HCT116 (cell line): Measurements from ENCODE around the gene SCT. TPM values are rescaled to one million over a fixed set of nuclear protein-coding genes. Genes with fewer than 3 reads are reported as not detected.

Experiments
- ATAC-seq: fragments of 200-7000 bp; cut with Tn5 transposase; 2 replicates; pipeline ENCODE4 v1.9.1; 2020; ENCODE audit warnings: mild to moderate bottlenecking, moderate library complexity
- Bru-seq: library from RNA; stranded (reverse); fragments of 400-500 nt; gene quantifications from one replicate; lab custom pipeline; 2021; lab: Mats Ljungman, UMichigan
- BruChase-seq, 2 experiments: library from RNA; stranded (reverse); fragments of 400-500 nt; gene quantifications; one replicate each; lab custom pipeline; 2021; lab: Mats Ljungman, UMichigan
- BruUV-seq: library from RNA; stranded (reverse); fragments of 400-500 nt; replicated peaks from 2 replicates; lab custom pipeline; 2021; lab: Mats Ljungman, UMichigan
- CTCF ChIA-PET: fragments of 300-600 bp; sonication (Branson Sonifier 250); formaldehyde crosslinking; loops from one replicate; lab custom pipeline; 2021; ENCODE audit warnings: antibody characterized with exemption; lab: Charles Lee
- POLR2A ChIA-PET: fragments of 300-600, 350-600 bp; sonication (Branson Sonifier 250); formaldehyde crosslinking; loops from one replicate; lab custom pipeline; 2021; ENCODE audit warnings: antibody characterized with exemption; lab: Charles Lee
- RAD21 ChIA-PET, 2 experiments: fragments of 300-600 bp; sonication (Branson Sonifier 250); formaldehyde crosslinking; loops; one replicate each; lab custom pipeline; 2023; ENCODE audit warnings: low total read pairs in 2 of 2; ENCODE audit not compliant: uncharacterized antibody in 2 of 2, unreplicated experiment in 2 of 2, low non-redundant PET in 1 of 2; lab: Charles Lee
- DNase-seq: peaks from one replicate; pipeline ENCODE4 v3.0.0-alpha.2; 2010; ENCODE audit warnings: low read depth, low spot score
- H2AFZ ChIP-seq: fragments of 200-600 bp; shearing (Covaris generic), sonication (generic); 2 replicates; pipeline ENCODE4 v1.6.1; 2017; ENCODE audit warnings: low read depth, mixed run types, mixed read lengths, antibody characterized with exemption, low read length; ENCODE audit not compliant: poor library complexity, severe bottlenecking
- H3K27ac ChIP-seq: 2 replicates; pipeline ENCODE4 v1.5.1; 2012; ENCODE audit warnings: low read depth, low read length
- H3K27me3 ChIP-seq: fragments of 200-600 bp; sonication (generic); 2 replicates; pipeline ENCODE4 v1.6.1; 2016; ENCODE audit warnings: mixed run types, low read length, mixed read lengths; ENCODE audit not compliant: insufficient read depth
- H3K36me3 ChIP-seq, 2 experiments: fragments of 200-500 bp in 1 of 2; fragments of 200-600 bp in 1 of 2; sonication (Bioruptor generic) in 1 of 2; sonication (generic) in 1 of 2; 2 replicates each; pipeline versions ENCODE4 v1.5.1 to v1.6.1; 2014 to 2016; ENCODE audit warnings: low read length in 2 of 2, inconsistent platforms in 1 of 2, mixed read lengths in 1 of 2, mixed run types in 1 of 2; ENCODE audit not compliant: insufficient read depth in 2 of 2, control insufficient read depth in 1 of 2
- H3K4me1 ChIP-seq, 2 experiments: fragments of 200-600 bp in 1 of 2; sonication (generic) in 1 of 2; 2 replicates each; pipeline versions ENCODE4 v1.5.1 to v1.6.1; 2012 to 2017; ENCODE audit warnings: low read length in 2 of 2, inconsistent platforms in 1 of 2, mild to moderate bottlenecking in 1 of 2, mixed read lengths in 1 of 2, mixed run types in 1 of 2, moderate library complexity in 1 of 2; ENCODE audit not compliant: insufficient read depth in 2 of 2, control insufficient read depth in 1 of 2
- H3K4me2 ChIP-seq: fragments of 200-600 bp; sonication (generic); 2 replicates; pipeline ENCODE4 v1.6.1; 2017; ENCODE audit warnings: mixed run types, low read length, mixed read lengths
- H3K4me3 ChIP-seq, 2 experiments: fragments of 200-600 bp in 1 of 2; sonication (generic) in 1 of 2; replicated peaks in 1 of 2; 2 replicates each; pipeline ENCODE4 v1.5.1; 2011 to 2016; ENCODE audit warnings: low read length in 2 of 2, control low read depth in 1 of 2, low read depth in 1 of 2, mild to moderate bottlenecking in 1 of 2, mixed read lengths in 1 of 2, mixed run types in 1 of 2
- H3K79me2 ChIP-seq: fragments of 200-600 bp; sonication (generic); 2 replicates; pipeline ENCODE4 v1.6.1; 2017; ENCODE audit warnings: mild to moderate bottlenecking, mixed run types, low read length, moderate library complexity, mixed read lengths; ENCODE audit not compliant: insufficient read depth
- H3K9ac ChIP-seq: fragments of 200-600 bp; sonication (generic); 2 replicates; pipeline ENCODE4 v1.6.1; 2016; ENCODE audit warnings: low read length, mixed read lengths
- H3K9me2 ChIP-seq: fragments of 200-600 bp; sonication (generic), shearing (Covaris generic); 2 replicates; pipeline ENCODE4 v1.6.1; 2017; ENCODE audit warnings: mixed run types, mild to moderate bottlenecking, moderate library complexity; ENCODE audit not compliant: insufficient read depth
- H3K9me3 ChIP-seq, 2 experiments: fragments of 200-500 bp in 1 of 2; fragments of 200-600 bp in 1 of 2; sonication (Bioruptor generic) in 1 of 2; sonication (generic) in 1 of 2; 2 replicates each; pipeline ENCODE4 v1.6.1; 2014 to 2017; ENCODE audit warnings: low read length in 2 of 2, mixed read lengths in 2 of 2, inconsistent platforms in 1 of 2, low read depth in 1 of 2, mild to moderate bottlenecking in 1 of 2, mixed run types in 1 of 2, moderate library complexity in 1 of 2; ENCODE audit not compliant: control insufficient read depth in 1 of 2, insufficient read depth in 1 of 2
- H4K20me1 ChIP-seq: fragments of 200-600 bp; sonication (generic), shearing (Covaris generic); 2 replicates; pipeline ENCODE4 v1.6.1; 2017; ENCODE audit warnings: mixed run types, mild to moderate bottlenecking, moderate library complexity; ENCODE audit not compliant: insufficient read depth
- CBX3 ChIP-seq: IDR thresholded peaks from 2 replicates; pipeline ENCODE4 v1.6.1; 2012; ENCODE audit warnings: low read depth
- CEBPB ChIP-seq: IDR thresholded peaks from 2 replicates; pipeline ENCODE4 v1.6.1; 2012; ENCODE audit warnings: low read depth
- EGR1 ChIP-seq: IDR thresholded peaks from 2 replicates; pipeline ENCODE4 v1.6.1; 2012; ENCODE audit warnings: low read depth
- EZH2 ChIP-seq: fragments of 200-600 bp; sonication (generic); IDR thresholded peaks from 2 replicates; pipeline ENCODE4 v1.6.1; 2017; ENCODE audit warnings: antibody characterized with exemption, mixed run types
- EZH2phosphoT487 ChIP-seq: fragments of 200-600 bp; IDR thresholded peaks from 2 replicates; pipeline ENCODE4 v1.6.1; 2018; ENCODE audit warnings: antibody characterized with exemption, borderline replicate concordance
- FOSL1 ChIP-seq: IDR thresholded peaks from 2 replicates; pipeline ENCODE4 v1.6.1; 2012; ENCODE audit warnings: low read depth
- POLR2A ChIP-seq: IDR thresholded peaks from 2 replicates; pipeline ENCODE4 v1.7.0; 2011; ENCODE audit warnings: borderline replicate concordance; ENCODE audit not compliant: insufficient read depth, insufficient read length; ENCODE audit errors: extremely low read depth
- SP1 ChIP-seq: IDR thresholded peaks from 2 replicates; pipeline ENCODE4 v1.6.1; 2012; ENCODE audit warnings: low read depth
- YY1 ChIP-seq: IDR thresholded peaks from 2 replicates; pipeline ENCODE4 v1.6.1; 2011; ENCODE audit warnings: low read length, low read depth, moderate library complexity, mild to moderate bottlenecking; ENCODE audit not compliant: insufficient replicate concordance; ENCODE audit errors: extremely low read depth
- ZFX ChIP-seq: fragments of 450-650 bp; IDR thresholded peaks from 2 replicates; pipeline ENCODE4 v1.6.1; 2017
- ZNF274 ChIP-seq: fragments of 200-500 bp; sonication (Bioruptor generic); IDR thresholded peaks from 2 replicates; pipeline ENCODE4 v1.6.1; 2014; ENCODE audit warnings: mild to moderate bottlenecking, low read depth, low read length, inconsistent platforms
- intact Hi-C: fragments of 100-400 bp; cut with micrococcal nuclease; formaldehyde crosslinking; loops from 2 replicates; pipeline ENCODE4 v1.10.0; 2022
- long read RNA-seq: library from polyadenylated mRNA; unstranded; transcript quantifications from one replicate; pipeline ENCODE4 v2.0.0, GENCODE V29; 2021; ENCODE audit not compliant: unreplicated experiment
- polyA plus RNA-seq: library from polyadenylated mRNA; unstranded; fragments of >200 nt; gene quantifications from 2 replicates; pipeline ENCODE4 v1.2.1, GENCODE V29; 2012; ENCODE audit warnings: missing spikeins
- total RNA-seq: library from RNA; stranded (reverse); gene quantifications from one replicate; pipeline ENCODE4 v1.2.1, GENCODE V29; 2021; ENCODE audit not compliant: unreplicated experiment
- TF ChIP-seq, protein P1 (sequence below): IDR thresholded peaks from 2 replicates; pipeline ENCODE4 v1.6.1; 2012; ENCODE audit warnings: low read depth
- TF ChIP-seq, protein P2 (sequence below): IDR thresholded peaks from 2 replicates; pipeline ENCODE4 v1.6.1; 2012
- TF ChIP-seq, protein P3 (sequence below): IDR thresholded peaks from 2 replicates; pipeline ENCODE4 v1.6.1; 2011; ENCODE audit warnings: mild to moderate bottlenecking, low read length, moderate library complexity; ENCODE audit not compliant: insufficient replicate concordance; ENCODE audit errors: extremely low read depth
- TF ChIP-seq, protein P4 (sequence below): IDR thresholded peaks from 2 replicates; pipeline ENCODE4 v1.6.1; 2012

The SCT gene
- not detected for total RNA-seq
- polyA plus RNA-seq: not detected in 2 replicates
- not detected for Bru-seq, nascent RNA
- not detected for BruChase-seq, experiment 1, labeled RNA remaining after a 6-hour chase
- not detected for BruChase-seq, experiment 2, labeled RNA remaining after a 2-hour chase
- long read RNA-seq: 0 reads

DNA sequence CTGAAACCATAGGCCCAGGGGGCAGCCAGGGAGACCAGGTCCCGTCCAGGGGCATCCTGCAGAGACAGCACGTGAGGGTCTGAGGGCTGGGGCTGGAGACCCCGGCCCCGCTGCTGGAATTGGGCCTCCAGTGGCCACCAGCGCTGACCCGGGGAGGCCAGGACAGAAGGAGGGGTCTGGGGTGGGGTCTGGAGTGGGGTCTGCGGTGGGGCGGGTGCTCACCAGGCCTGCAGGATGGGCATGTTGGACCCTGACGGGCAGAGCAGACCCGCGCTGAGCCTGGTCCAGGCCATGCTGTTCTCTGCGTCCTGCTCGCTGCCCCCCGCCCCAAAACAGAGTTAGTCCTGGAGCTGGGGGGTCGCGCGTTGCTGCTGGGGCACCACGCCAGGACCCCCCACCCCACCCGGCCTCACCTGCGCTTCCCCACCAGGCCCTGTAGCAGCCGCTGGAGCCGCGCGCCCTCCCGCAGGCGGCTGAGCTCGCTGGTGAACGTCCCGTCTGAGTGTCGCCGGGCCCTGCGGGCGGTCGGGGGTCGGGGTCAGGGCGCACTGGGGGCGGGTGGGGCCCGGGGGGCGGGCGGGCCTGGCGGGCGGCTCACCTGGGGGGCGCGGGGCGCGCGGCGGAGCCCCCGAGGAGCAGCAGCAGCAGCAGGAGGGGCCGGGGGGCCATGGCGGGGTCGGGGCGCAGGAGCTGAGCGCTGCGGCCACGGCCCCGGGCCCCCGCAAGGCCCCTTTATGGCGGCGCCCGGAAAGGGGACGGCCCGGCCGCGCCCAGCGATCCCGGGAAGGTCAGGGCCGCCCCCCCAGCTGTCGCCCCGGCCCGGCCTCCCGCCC, at the start of gene SCT:
SCT (minus strand) TSS at position 707 of the 833 bp plus-strand sequence; CDS start at position 669, 38 bp downstream.
- ATAC-seq (no peak), DNase-seq (no peak)
- H3K9me3 ChIP-seq: no peaks in the 10 kb centered on the region
- no peak within 1 kb of the TSS for H3K9ac ChIP-seq
- no peaks in the 10 kb centered on the region for H3K36me3 ChIP-seq
- H3K4me2 ChIP-seq: peak within 1 kb of the TSS; percentile 21; the same call in 1 of the 2 replicates
- H3K4me1 ChIP-seq: peaks cover 0 to 28% of the 10 kb centered on the region in 2 experiments; a peak in 2 of 4 replicates
- BruUV-seq: no TSS peak
- H3K4me3 ChIP-seq: no peak within 1 kb of the TSS
- no peak within 1 kb of the TSS for H2AFZ ChIP-seq
- ChIA-PET CTCF (no interaction called here), RAD21 (no interaction called here), POLR2A (no interaction called here)
- no peak within 1 kb of the TSS for H3K27ac ChIP-seq
- no peaks in the 10 kb centered on the region for H3K27me3 ChIP-seq
- H3K9me2 ChIP-seq: no peaks in the 10 kb centered on the region
- intact Hi-C loops: no loop called here
- no peaks in the 10 kb centered on the region for H3K79me2 ChIP-seq
- H4K20me1 ChIP-seq: no peaks in the 10 kb centered on the region
- TF ChIP-seq EGR1 (no peak), SP1 (no peak), EZH2 (no peak), ZFX (no peak), EZH2phosphoT487 (no peak), CEBPB (no peak), ZNF274 (no peak), POLR2A (no peak), FOSL1 (no peak), CBX3 (no peak), YY1 (no peak)
- TF ChIP-seq, protein P1, sequence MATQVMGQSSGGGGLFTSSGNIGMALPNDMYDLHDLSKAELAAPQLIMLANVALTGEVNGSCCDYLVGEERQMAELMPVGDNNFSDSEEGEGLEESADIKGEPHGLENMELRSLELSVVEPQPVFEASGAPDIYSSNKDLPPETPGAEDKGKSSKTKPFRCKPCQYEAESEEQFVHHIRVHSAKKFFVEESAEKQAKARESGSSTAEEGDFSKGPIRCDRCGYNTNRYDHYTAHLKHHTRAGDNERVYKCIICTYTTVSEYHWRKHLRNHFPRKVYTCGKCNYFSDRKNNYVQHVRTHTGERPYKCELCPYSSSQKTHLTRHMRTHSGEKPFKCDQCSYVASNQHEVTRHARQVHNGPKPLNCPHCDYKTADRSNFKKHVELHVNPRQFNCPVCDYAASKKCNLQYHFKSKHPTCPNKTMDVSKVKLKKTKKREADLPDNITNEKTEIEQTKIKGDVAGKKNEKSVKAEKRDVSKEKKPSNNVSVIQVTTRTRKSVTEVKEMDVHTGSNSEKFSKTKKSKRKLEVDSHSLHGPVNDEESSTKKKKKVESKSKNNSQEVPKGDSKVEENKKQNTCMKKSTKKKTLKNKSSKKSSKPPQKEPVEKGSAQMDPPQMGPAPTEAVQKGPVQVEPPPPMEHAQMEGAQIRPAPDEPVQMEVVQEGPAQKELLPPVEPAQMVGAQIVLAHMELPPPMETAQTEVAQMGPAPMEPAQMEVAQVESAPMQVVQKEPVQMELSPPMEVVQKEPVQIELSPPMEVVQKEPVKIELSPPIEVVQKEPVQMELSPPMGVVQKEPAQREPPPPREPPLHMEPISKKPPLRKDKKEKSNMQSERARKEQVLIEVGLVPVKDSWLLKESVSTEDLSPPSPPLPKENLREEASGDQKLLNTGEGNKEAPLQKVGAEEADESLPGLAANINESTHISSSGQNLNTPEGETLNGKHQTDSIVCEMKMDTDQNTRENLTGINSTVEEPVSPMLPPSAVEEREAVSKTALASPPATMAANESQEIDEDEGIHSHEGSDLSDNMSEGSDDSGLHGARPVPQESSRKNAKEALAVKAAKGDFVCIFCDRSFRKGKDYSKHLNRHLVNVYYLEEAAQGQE: no peak
- TF ChIP-seq, protein P2, sequence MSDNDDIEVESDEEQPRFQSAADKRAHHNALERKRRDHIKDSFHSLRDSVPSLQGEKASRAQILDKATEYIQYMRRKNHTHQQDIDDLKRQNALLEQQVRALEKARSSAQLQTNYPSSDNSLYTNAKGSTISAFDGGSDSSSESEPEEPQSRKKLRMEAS: no peak
- TF ChIP-seq, protein P3, sequence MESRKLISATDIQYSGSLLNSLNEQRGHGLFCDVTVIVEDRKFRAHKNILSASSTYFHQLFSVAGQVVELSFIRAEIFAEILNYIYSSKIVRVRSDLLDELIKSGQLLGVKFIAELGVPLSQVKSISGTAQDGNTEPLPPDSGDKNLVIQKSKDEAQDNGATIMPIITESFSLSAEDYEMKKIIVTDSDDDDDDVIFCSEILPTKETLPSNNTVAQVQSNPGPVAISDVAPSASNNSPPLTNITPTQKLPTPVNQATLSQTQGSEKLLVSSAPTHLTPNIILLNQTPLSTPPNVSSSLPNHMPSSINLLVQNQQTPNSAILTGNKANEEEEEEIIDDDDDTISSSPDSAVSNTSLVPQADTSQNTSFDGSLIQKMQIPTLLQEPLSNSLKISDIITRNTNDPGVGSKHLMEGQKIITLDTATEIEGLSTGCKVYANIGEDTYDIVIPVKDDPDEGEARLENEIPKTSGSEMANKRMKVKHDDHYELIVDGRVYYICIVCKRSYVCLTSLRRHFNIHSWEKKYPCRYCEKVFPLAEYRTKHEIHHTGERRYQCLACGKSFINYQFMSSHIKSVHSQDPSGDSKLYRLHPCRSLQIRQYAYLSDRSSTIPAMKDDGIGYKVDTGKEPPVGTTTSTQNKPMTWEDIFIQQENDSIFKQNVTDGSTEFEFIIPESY: no peak
- TF ChIP-seq, protein P4, sequence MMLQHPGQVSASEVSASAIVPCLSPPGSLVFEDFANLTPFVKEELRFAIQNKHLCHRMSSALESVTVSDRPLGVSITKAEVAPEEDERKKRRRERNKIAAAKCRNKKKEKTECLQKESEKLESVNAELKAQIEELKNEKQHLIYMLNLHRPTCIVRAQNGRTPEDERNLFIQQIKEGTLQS: no peak
